Activated CD4-positive, alpha-beta T cell treated with anti-CD3 and anti-CD28 coated beads for 36 hours (primary cell): ENCODE results near the gene PRORP. TPM values are rescaled to one million over a fixed set of nuclear protein-coding genes. Genes with fewer than 3 reads are reported as not detected.
A peak's percentile ranks its signal among the peaks of the same experiment; 100 is the strongest.
"Not testable (repeated sequence)": the region's sequence is repeated elsewhere in the genome, so short reads cannot be mapped to it uniquely, and the experiment has no call there.

ENCODE experiments used
- ATAC-seq: fragments of 200-7000 bp; cut with Tn5 transposase; one replicate; pipeline ENCODE4 v1.10.0; 2021; ENCODE audit warnings: mild to moderate bottlenecking, moderate library complexity
- CTCF ChIA-PET: fragments of 350-600 bp; sonication (Branson Sonifier 250); formaldehyde crosslinking; loops from one replicate; lab custom pipeline; 2021; ENCODE audit warnings: antibody characterized with exemption; lab: Charles Lee
- POLR2A ChIA-PET: fragments of 350-600 bp; sonication (Branson Sonifier 250); formaldehyde crosslinking; loops from one replicate; lab custom pipeline; 2021; ENCODE audit warnings: antibody characterized with exemption, inconsistent platforms; lab: Charles Lee
- DNase-seq: peaks from one replicate; pipeline ENCODE4 v3.0.0-alpha.2; 2020
- H3K27ac Mint-ChIP-seq: one replicate; pipeline ENCODE4 v1.8.0; 2021; ENCODE audit warnings: mixed read lengths
- H3K27me3 Mint-ChIP-seq: one replicate; pipeline ENCODE4 v1.8.0; 2021; ENCODE audit warnings: mixed read lengths
- H3K36me3 Mint-ChIP-seq: one replicate; pipeline ENCODE4 v1.8.0; 2021; ENCODE audit warnings: low read depth, mixed read lengths
- H3K4me1 Mint-ChIP-seq: one replicate; pipeline ENCODE4 v1.8.0; 2021; ENCODE audit warnings: mixed read lengths
- H3K4me3 Mint-ChIP-seq: one replicate; pipeline ENCODE4 v1.8.0; 2021; ENCODE audit warnings: mild to moderate bottlenecking, moderate library complexity, mixed read lengths
- H3K9me3 Mint-ChIP-seq: one replicate; pipeline ENCODE4 v1.8.0; 2021; ENCODE audit warnings: low read depth, mixed read lengths
- intact Hi-C, 2 experiments: fragments of 100-400 bp; cut with DNase I in 1 of 2; cut with micrococcal nuclease in 1 of 2; formaldehyde crosslinking; loops; one replicate each; pipeline versions ENCODE4 v1.14.2 to v1.15.1; 2022 to 2024; cut with DNase I, micrococcal nuclease
- total RNA-seq, 2 experiments: library from RNA; stranded (reverse); gene quantifications; one replicate each; pipeline ENCODE4 v1.2.3, GENCODE V29; 2021

The PRORP gene
- total RNA-seq, 2 experiments from 2014 or later = 37.3 to 51.1 TPM

- Mint-ChIP-seq H3K9me3 (no peaks in the 10 kb centered on the region), H3K4me1 (peaks cover 17% of the 10 kb centered on the region), H3K36me3 (peaks cover 30% of the 10 kb centered on the region), H3K4me3 (no peak overlapping the region), H3K27ac (peak overlapping the region; percentile 1), H3K27me3 (no peaks in the 10 kb centered on the region)
- ChIA-PET POLR2A (interaction anchor here (0.8 kb wide), 1 partner anchor 282 kb away, joined by 4 read pairs; no protein-coding TSS in a partner anchor), CTCF (interaction anchor here (0.6 to 16.5 kb wide), 3 partner anchors 8 to 558 kb away, joined by 4 to 260 read pairs (median 6); no protein-coding TSS in a partner anchor)
- ATAC-seq (no peak), DNase-seq (no peak)
- intact Hi-C loops = no loop called here
These were observed 12.2 kb downstream of the PRORP start for GRCh38 chr14:35134329-35135123.

GRCh38 chr14:35138585-35138984, 16.2 kb downstream of the PRORP start:
- ChIA-PET CTCF (interaction anchor here (0.8 to 16.5 kb wide), 3 partner anchors 87 to 462 kb away, joined by 3 to 260 read pairs (median 15); no protein-coding TSS in a partner anchor), POLR2A (no interaction called here)
- Mint-ChIP-seq H3K27me3 (no peaks in the 10 kb centered on the region), H3K4me1 (peaks cover 18% of the 10 kb centered on the region), H3K9me3 (no peaks in the 10 kb centered on the region), H3K36me3 (peaks cover 18% of the 10 kb centered on the region), H3K27ac (no peak overlapping the region), H3K4me3 (no peak overlapping the region)
- DNase-seq = no peak
- no peak for ATAC-seq
- intact Hi-C loops = loop anchor here in 1 of 2 experiments (2.0 kb wide), 1 partner anchor 548 kb away; no protein-coding TSS in a partner anchor

- Mint-ChIP-seq H3K4me1 (peaks cover 14% of the 10 kb centered on the region), H3K9me3 (no peaks in the 10 kb centered on the region), H3K4me3 (no peak overlapping the region), H3K36me3 (peaks cover 16% of the 10 kb centered on the region), H3K27ac (no peak overlapping the region), H3K27me3 (no peaks in the 10 kb centered on the region)
- intact Hi-C loops = loop anchor here (1.0 to 5.0 kb wide), 8 partner anchors 86 to 281 kb away; no protein-coding TSS in a partner anchor
- POLR2A ChIA-PET = interaction anchor here (0.6 to 1.9 kb wide), 4 partner anchors 23 to 275 kb away, joined by 3 to 12 read pairs (median 6); no protein-coding TSS in a partner anchor
- no peak for DNase-seq
- no peak for ATAC-seq
- CTCF ChIA-PET = interaction anchor here (0.6 to 16.5 kb wide), 38 partner anchors 10 to 548 kb away, joined by 3 to 260 read pairs (median 5); partner anchors contain the start of genes NFKBIA, PPP2R3C and PSMA6
These were observed 18.6 kb downstream of the PRORP start for GRCh38 chr14:35140718-35141581.

GRCh38 chr14:35144029-35144428, 21.7 kb downstream of the PRORP start:
- Mint-ChIP-seq H3K36me3 (peaks cover 19% of the 10 kb centered on the region), H3K27ac (no peak overlapping the region), H3K27me3 (no peaks in the 10 kb centered on the region), H3K4me3 (no peak overlapping the region), H3K9me3 (no peaks in the 10 kb centered on the region), H3K4me1 (peaks cover 8% of the 10 kb centered on the region)
- DNase-seq (no peak), ATAC-seq (no peak)
- CTCF ChIA-PET = interaction anchor here (0.9 to 16.5 kb wide), 7 partner anchors 11 to 272 kb away, joined by 3 to 260 read pairs (median 3); partner anchors contain the start of gene NFKBIA
- POLR2A ChIA-PET = interaction anchor here (0.5 to 1.4 kb wide), 3 partner anchors 12 to 261 kb away, joined by 3 read pairs; partner anchors contain the start of gene NFKBIA
- intact Hi-C loops = loop anchor here (5.0 kb wide), 3 partner anchors 83 to 188 kb away; no protein-coding TSS in a partner anchor

- ATAC-seq = no peak
- POLR2A ChIA-PET = no interaction called here
- H3K27me3 Mint-ChIP-seq = no peaks in the 10 kb centered on the region
- H3K27ac Mint-ChIP-seq = no peak overlapping the region
- CTCF ChIA-PET = interaction anchor here (0.6 to 16.5 kb wide), 6 partner anchors 66 to 269 kb away, joined by 3 to 260 read pairs (median 4); partner anchors contain the start of gene NFKBIA
- peaks cover 19% of the 10 kb centered on the region for H3K36me3 Mint-ChIP-seq
- intact Hi-C loops = no loop called here
- no peak for DNase-seq
- H3K4me1 Mint-ChIP-seq = peaks cover 6% of the 10 kb centered on the region
- no peaks in the 10 kb centered on the region for H3K9me3 Mint-ChIP-seq
- H3K4me3 Mint-ChIP-seq = no peak overlapping the region
These were observed 24.4 kb downstream of the PRORP start for GRCh38 chr14:35146711-35147149.

- no peak overlapping the region for H3K27ac Mint-ChIP-seq
- peaks cover 6% of the 10 kb centered on the region for H3K4me1 Mint-ChIP-seq
- H3K9me3 Mint-ChIP-seq = no peaks in the 10 kb centered on the region
- ChIA-PET POLR2A (no interaction called here), CTCF (interaction anchor here (1.0 to 16.5 kb wide), 2 partner anchors 223 to 269 kb away, joined by 3 to 260 read pairs; no protein-coding TSS in a partner anchor)
- no peak overlapping the region for H3K4me3 Mint-ChIP-seq
- intact Hi-C loops = no loop called here
- no peaks in the 10 kb centered on the region for H3K27me3 Mint-ChIP-seq
- ATAC-seq (no peak), DNase-seq (no peak)
- H3K36me3 Mint-ChIP-seq = peaks cover 22% of the 10 kb centered on the region
These were observed 24.8 kb downstream of the PRORP start for GRCh38 chr14:35147186-35147585.

GRCh38 chr14:35147711-35148110, 25.4 kb downstream of the PRORP start:
- Mint-ChIP-seq H3K4me1 (peaks cover 6% of the 10 kb centered on the region), H3K27me3 (no peaks in the 10 kb centered on the region), H3K27ac (no peak overlapping the region), H3K36me3 (peaks cover 24% of the 10 kb centered on the region), H3K9me3 (no peaks in the 10 kb centered on the region), H3K4me3 (no peak overlapping the region)
- no peak for ATAC-seq
- intact Hi-C loops = no loop called here
- DNase-seq = no peak
- ChIA-PET CTCF (interaction anchor here (1.0 to 16.5 kb wide), 2 partner anchors 222 to 269 kb away, joined by 3 to 260 read pairs; no protein-coding TSS in a partner anchor), POLR2A (interaction anchor here (0.7 kb wide), 1 partner anchor 82 kb away, joined by 5 read pairs; no protein-coding TSS in a partner anchor)

GRCh38 chr14:35149239-35149638, 26.9 kb downstream of the PRORP start:
- Mint-ChIP-seq H3K36me3 (peaks cover 23% of the 10 kb centered on the region), H3K9me3 (no peaks in the 10 kb centered on the region), H3K4me3 (no peak overlapping the region), H3K4me1 (peaks cover 12% of the 10 kb centered on the region), H3K27me3 (no peaks in the 10 kb centered on the region), H3K27ac (no peak overlapping the region)
- POLR2A ChIA-PET = no interaction called here
- intact Hi-C loops = no loop called here
- ATAC-seq (no peak), DNase-seq (no peak)
- CTCF ChIA-PET = interaction anchor here (2.9 kb wide), 1 partner anchor 9 kb away, joined by 23 read pairs; no protein-coding TSS in a partner anchor

- POLR2A ChIA-PET, ATAC-seq, CTCF ChIA-PET, H3K4me3 Mint-ChIP-seq, H3K9me3 Mint-ChIP-seq, H3K27ac Mint-ChIP-seq, DNase-seq, H3K27me3 Mint-ChIP-seq, intact Hi-C loops: not testable (repeated sequence)
- H3K4me1 Mint-ChIP-seq = peaks cover 29% of the 10 kb centered on the region
- H3K36me3 Mint-ChIP-seq = peaks cover 17% of the 10 kb centered on the region
These were observed 30.2 kb downstream of the PRORP start for GRCh38 chr14:35152531-35152930.

- intact Hi-C loops = no loop called here
- Mint-ChIP-seq H3K36me3 (peaks cover 18% of the 10 kb centered on the region), H3K9me3 (no peaks in the 10 kb centered on the region), H3K27ac (no peak overlapping the region), H3K4me1 (peaks cover 32% of the 10 kb centered on the region), H3K4me3 (no peak overlapping the region), H3K27me3 (no peaks in the 10 kb centered on the region)
- CTCF ChIA-PET = interaction anchor here (0.6 to 2.0 kb wide), 7 partner anchors 12 to 259 kb away, joined by 3 to 15 read pairs (median 4); no protein-coding TSS in a partner anchor
- POLR2A ChIA-PET = no interaction called here
- DNase-seq = no peak
- no peak for ATAC-seq
These were observed 31.7 kb downstream of the PRORP start for GRCh38 chr14:35154016-35154415.
